ENCODE results near the gene CREB3L4.
"Not testable (repeated sequence)": the region's sequence is repeated elsewhere in the genome, so short reads cannot be mapped to it uniquely, and the experiment has no call there.

Gene CREB3L4

DNA sequence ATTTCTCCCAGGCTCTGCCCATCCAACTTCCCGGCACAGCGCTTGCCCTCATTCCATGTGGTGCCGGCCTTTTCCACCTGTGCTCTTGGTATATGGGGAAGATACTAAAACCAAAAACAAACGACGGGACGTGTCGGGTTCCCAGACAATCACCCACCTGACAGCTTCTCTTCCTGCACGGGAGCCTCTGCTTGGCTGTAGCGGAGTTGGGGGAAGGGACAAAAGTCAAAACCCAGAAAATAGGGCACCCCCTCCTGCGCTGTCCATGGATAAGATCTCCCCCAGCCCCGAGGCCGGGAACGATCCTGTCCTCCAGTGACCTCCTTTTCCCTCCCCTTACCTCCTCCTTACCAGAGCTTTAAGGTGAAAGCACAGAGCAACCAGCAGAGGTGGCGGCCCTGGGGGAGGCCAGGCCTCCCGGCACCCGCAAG is 9.1 kb downstream of the CREB3L4 start:
- in situ Hi-C loops (cut with MboI; ENCODE audit: low pct_unique_long_range_greater_than_20kb, low sequenced_read_pairs) = no loop called here
- DNase-seq = no peak

DNA sequence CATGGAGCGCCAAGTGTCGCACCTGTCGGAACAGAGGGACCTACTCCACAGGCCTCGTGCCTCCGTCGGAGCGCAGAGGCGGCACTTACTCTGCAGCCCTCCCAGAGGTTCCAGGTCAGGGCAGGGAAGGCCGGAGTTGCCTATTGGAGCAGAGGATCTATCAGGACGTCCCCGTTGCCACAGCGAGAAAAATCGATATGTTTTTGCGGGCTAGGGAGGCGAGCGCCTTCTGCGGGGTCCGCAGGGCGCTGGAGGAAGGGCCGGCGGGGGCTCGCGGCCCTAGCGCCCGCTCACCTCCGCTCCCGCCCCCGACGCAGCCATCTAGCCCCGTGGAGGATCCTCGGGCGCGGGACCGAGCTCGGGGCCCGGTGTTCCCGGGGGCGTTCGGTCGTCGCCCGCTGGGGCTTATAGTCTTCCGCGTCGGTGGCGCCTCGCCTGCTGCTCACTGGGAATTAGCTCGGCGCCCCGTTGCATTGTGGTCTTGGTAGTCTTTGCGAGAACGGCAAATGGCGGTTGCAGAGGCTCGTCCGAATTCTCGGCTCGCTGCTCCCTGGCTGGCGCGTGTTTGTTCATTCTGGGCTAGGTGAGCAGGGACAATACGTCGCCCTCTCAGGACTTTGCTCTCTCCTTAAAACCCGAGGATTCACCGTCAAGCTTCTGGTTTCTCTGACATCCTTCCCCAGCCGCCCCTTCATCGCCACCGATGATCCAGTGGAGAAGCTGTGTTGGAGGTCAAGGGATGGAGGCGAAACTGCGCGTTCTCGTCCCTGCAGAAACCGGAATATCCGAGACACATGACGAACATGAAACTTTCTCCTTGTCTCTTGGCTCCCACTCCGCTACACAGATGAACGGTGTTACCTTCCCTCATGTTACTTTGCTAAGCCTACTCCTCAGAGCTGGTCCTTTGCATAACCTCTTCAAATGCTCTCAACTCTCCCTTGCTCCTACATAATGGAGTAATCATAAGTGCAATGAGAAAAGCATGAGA is 9.8 kb downstream of the CREB3L4 start, which contains the start of gene JTB:
Gene JTB, minus strand, starts transcription at position 425 of the 991 bp plus-strand sequence. Its CDS starts 422 bp downstream, at position 3.
- in situ Hi-C loops (cut with MboI; ENCODE audit: low pct_unique_long_range_greater_than_20kb, low sequenced_read_pairs) = no loop called here
- peak; percentile 85 for DNase-seq

DNA sequence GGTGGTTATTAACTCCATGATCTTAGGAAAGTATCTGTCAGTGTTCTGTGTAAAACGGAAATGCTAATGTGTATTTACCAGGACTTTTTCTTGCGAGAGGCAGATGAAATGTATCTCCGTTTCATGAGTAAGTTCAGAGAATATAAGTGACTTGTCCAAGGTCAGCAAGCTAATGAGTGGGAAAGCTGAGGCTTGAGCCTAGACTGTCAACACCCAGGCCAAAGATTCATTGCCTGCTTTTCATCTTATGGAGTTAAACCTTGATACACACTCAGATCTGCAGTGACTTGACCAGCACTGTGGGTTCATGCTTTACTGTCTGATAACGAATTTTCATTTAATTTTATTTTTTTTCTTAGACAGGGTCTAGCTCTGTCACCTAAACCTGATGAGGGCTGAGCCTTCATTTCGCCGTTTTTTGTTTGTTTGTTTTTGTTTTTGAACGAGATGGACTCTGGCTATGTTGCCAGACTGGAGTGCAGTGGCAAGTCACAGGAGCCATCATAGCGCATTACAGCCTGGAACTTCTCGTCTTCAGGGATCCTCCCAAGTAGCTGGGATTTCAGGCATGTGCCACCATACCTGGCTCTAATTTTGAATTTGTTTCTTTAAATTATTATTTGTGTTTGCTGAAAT is 10.7 kb downstream of the CREB3L4 start:
- in situ Hi-C loops (cut with MboI; ENCODE audit: low pct_unique_long_range_greater_than_20kb, low sequenced_read_pairs) = no loop called here
- DNase-seq = no peak

DNA sequence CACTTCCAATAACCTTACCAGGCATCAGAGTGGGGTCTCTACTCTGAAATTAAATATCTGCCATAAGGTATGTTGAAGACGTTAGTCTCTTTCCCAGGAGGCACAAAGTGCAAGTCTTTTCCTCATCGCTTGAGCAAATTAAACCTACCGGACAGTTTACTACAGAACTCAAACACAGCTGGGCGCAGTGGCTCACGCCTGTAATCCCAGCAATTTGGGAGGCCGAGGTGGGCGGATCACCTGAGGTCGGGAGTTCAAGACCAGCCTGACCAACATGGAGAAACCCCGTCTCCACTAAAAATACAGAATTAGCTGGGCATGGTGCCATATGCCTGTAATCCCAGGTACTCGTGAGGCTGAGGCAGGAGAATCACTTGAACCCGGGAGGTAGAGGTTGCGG is 11.4 kb downstream of the CREB3L4 start:
- DNase-seq; in situ Hi-C loops (cut with MboI; ENCODE audit: low pct_unique_long_range_greater_than_20kb, low sequenced_read_pairs): not testable (repeated sequence)

DNA sequence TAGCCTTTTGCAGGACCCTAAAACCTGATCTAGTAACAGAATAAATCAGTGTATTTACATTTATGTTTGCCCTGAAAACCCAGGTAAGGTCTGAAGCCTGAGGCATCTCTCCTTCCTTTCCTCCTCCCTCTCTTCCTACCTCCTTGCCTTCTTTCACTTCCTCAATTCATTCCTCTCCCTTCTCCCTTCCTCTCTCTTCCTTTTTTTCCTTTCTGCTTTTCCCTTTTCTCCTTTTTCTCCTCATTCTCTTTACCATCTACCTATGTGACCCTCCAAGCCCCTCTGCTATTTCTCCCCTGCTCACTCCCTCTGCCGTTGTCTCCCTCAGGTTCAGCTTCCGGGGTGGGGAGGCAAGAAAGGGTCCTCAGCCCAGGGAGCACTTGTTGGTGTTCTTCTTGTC is 14.0 kb downstream of the CREB3L4 start:
- in situ Hi-C loops (cut with MboI; ENCODE audit: low pct_unique_long_range_greater_than_20kb, low sequenced_read_pairs); DNase-seq: not testable (repeated sequence)

DNA sequence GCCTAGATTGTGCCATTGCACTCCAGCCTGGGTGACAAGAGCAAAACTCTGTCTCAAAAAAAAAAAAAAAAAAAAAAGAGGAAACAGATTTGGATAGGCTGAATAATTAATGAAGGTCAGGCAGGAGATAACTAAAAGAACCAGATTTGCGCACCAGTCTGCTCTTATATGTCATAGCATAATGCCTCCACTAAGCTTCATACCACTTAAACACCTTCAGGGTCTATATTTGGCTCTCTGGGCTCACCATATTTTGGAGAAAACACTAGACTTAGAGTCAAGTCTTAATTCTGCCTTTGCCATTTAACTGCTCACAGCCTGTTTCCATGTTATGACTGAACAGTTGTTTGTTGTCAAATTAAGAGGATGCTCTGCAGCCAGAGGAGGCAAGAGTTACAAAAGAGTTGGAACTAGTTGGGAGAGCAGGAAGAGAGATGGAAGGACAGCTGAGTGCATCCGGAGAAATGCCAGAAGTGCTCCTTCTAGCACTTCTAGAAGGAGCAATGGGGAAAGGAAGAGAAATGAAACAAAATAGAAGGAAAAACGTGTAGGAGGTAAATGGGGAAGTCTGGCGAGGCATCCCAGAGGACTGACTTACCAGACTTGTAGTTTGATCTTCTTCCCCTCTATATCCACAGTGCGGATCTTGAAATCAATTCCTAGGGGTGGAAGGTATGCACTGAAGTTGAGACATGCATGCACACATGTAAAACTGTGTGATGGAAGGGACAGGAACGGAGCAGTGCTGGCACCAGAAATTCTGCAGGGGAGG is 16.6 kb downstream of the CREB3L4 start:
- DNase-seq = no peak
- in situ Hi-C loops (cut with MboI; ENCODE audit: low pct_unique_long_range_greater_than_20kb, low sequenced_read_pairs) = no loop called here

DNA sequence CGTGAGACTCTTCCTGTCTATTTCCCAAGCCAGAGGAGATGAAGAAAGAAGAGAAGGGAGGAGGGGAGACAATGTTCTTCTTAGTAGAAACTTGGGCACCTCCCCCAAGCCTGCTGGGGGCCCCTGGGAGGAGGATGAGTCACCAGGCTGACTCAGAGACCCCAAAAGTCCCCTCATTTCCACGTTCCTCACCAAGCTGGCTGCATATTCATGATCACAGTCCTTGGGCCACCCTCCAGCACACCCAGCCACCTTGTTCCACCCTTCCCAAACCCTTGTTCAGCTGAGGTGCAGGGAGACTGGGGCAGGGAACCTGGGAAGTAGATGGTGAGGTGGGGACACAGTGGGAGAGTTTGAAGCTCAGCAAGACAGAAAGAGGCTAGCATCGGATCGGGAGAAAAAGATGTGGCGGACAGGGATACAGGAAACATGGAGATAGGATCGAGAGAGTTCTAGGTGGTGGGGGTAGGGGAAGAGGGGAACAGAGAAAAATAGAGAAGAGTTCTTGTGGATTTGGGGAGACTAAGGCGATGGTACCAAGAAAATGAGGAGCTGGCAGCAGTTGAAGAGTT is 17.7 kb downstream of the CREB3L4 start:
- no peak for DNase-seq
- in situ Hi-C loops (cut with MboI; ENCODE audit: low pct_unique_long_range_greater_than_20kb, low sequenced_read_pairs) = no loop called here

DNA sequence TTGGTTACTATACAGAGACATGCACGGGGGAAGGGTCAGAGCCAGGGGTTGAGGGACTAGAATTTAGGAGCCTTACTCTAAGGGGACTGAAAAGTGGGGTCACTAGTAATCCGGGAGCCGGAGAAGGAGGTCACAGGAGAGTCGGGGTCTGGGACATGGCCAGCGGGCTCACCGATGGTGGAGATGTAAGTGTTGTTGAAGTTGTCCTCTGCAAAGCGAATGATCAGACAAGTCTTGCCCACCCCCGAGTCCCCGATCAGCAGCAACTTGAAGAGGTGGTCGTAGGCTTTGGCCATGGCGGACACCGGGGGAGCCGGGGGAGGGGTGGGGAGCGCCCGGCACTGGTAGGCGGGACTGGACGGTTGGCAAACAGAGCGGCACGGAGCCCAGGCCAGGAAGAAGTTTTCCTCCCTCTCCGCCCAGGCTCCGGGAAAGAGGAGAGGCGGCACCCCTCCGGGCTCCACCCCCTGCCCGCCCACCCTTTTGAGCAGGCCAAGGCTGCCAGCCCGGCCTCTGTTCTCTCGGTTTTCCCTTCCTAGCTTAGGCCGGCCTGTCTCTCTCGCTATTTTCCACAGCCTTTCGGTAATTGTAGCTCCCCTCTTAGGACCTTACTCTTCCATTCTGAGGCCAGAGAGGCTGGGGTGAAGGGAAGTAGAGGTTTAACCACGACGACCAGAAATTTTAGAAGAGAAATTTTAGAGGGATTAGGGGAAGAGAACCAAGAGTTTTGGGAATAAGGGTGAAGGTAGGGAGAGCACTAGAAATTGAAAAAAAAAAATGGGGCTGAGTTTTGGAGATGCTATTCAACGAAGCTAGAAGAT is 18.4 kb downstream of the CREB3L4 start, which contains the start of gene RAB13:
Gene RAB13, minus strand, starts transcription at position 399 of the 821 bp plus-strand sequence. Its CDS starts 103 bp downstream, at position 296.
- DNase-seq = peak; percentile 63

DNA sequence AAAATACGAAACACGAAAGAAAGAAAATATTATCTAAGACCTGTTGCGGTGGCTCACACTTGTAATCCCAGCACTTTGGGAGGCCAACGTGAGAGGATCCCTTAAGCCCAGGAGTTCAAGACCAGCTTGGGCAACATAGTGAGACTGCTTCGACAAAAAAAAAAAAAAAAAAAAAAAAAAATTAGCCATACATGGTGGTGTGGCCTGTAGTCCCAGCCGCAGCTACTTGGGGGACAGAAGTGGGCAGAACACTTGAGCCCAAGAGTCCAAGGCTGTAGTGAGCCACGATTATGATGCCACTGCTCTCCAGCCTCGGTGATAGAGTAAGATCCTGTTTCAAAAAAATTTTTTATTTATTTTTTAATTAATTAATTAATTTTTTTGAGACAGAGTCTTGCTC is 19.9 kb downstream of the CREB3L4 start:
- DNase-seq = no peak
- in situ Hi-C loops (cut with MboI; ENCODE audit: low pct_unique_long_range_greater_than_20kb, low sequenced_read_pairs) = no loop called here

More for the DNA sequence above, 18.4 kb downstream of the CREB3L4 start, which contains the start of gene RAB13:
- in situ Hi-C loops (cut with MboI; ENCODE audit: low pct_unique_long_range_greater_than_20kb, low sequenced_read_pairs) = no loop called here

DNA sequence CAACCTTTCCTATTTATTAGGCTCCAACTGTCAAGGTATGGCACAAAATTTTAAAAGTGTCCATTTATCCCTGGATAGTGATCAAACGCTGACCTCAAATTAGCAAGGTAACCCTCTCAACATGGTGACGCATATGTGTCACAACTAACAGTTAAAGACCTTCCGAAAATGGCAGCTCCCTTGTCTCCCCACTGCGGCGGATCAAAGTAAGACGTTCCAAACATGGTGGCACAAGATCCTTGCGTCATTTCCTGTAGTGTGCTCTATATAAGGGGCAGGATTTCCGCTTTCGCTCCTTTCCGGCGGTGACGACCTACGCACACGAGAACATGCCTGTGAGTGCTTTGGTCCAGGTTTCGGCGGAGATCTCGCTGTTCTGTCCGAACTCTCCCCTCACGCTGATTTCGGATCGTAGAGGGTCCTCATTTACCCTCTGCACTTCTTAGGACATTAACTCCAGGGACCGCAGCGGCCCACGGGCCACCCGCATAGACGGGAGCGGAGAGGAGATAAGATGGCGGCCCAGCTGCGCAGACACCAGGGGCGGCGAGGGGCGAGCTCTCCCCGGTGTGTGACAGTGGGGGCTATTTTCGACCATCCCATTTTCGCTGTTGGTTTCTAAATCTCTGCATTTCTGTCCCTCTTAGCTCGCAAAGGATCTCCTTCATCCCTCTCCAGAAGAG is 22.9 kb downstream of the CREB3L4 start, which contains the start of gene RPS27:
Gene RPS27, plus strand, starts transcription at position 295 of the 683 bp plus-strand sequence. Its CDS starts 35 bp downstream, at position 330.
- peak; percentile 94 for DNase-seq
- in situ Hi-C loops (cut with MboI; ENCODE audit: low pct_unique_long_range_greater_than_20kb, low sequenced_read_pairs) = no loop called here

DNA sequence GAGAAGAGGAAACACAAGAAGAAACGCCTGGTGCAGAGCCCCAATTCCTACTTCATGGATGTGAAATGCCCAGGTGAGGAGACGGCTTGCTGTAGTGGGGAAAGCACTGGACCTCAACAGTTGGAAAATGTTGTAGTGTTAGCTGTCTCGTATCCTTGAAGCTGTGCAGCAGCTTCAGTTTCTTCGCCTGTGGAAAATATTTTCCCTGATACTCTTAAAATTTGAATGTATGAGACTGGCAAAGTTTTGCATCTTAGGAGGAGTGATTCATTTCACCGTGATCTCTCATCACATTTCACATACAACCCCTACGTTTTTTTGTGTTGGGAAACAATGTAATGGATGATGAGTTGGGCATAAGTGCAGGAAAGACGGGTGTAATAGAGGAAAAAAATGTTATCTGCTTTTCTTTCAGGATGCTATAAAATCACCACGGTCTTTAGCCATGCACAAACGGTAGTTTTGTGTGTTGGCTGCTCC is 23.5 kb downstream of the CREB3L4 start:
- in situ Hi-C loops (cut with MboI; ENCODE audit: low pct_unique_long_range_greater_than_20kb, low sequenced_read_pairs) = no loop called here
- no peak for DNase-seq

DNA sequence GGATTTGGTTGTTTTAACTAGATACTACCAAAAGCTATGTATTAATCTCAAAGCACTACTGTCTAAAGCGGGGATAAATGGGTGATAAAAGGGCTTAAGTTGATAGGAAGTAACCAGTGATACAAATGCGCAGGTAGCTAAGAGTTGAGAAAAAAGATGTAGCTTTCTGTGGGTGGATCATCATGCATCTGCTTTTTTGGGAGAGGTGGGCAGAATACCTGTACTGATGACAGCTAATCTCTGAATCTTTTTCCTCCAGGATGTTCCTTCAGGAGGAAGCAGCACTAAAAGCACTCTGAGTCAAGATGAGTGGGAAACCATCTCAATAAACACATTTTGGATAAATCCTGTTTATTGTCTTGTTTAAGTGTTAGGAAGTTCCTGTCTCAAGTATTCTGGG is 24.1 kb downstream of the CREB3L4 start:
- in situ Hi-C loops (cut with MboI; ENCODE audit: low pct_unique_long_range_greater_than_20kb, low sequenced_read_pairs) = no loop called here

DNA sequence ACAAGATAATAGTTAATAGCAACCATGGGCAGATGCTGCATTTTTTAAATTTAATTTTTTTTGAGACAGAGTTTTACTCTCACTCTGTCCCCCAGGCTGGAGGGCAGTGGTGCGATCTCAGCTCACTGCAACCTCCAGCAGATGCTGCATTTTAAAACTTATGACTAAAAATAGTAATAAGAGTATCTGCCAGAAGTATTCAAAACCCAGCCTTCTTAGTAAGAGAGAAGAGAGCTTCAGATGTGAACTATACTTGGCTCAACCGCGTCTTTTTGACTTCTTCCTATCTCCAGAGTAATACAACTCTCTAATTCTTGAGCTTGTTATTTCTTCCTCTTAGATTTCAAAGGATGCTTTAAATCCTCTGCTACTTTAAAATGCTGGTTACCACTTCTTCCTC is 27.5 kb downstream of the CREB3L4 start:
- in situ Hi-C loops (cut with MboI; ENCODE audit: low pct_unique_long_range_greater_than_20kb, low sequenced_read_pairs) = no loop called here
- no peak for DNase-seq

More for the DNA sequence above, 24.1 kb downstream of the CREB3L4 start:
- DNase-seq = no peak

DNA sequence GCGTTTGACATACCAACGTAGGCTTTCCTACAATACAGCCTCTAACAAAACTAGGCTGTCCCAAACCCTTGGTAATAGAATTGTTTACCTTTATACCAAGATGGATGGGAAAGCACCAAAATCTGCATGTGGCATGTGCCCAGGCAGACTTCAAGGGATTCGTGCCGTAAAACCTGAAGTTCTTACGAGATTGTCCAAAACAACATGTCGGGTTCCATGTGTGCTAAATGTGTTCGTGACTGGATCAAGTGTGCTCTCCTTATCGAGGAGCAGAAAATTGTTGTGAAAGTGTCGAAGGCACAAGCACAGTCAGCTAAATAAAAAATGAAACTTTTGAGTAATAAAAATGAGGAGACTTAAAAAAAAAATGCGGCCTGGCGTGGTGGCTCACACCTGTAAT is 27.9 kb downstream of the CREB3L4 start:
- in situ Hi-C loops (cut with MboI; ENCODE audit: low pct_unique_long_range_greater_than_20kb, low sequenced_read_pairs) = no loop called here
- no peak for DNase-seq

DNA sequence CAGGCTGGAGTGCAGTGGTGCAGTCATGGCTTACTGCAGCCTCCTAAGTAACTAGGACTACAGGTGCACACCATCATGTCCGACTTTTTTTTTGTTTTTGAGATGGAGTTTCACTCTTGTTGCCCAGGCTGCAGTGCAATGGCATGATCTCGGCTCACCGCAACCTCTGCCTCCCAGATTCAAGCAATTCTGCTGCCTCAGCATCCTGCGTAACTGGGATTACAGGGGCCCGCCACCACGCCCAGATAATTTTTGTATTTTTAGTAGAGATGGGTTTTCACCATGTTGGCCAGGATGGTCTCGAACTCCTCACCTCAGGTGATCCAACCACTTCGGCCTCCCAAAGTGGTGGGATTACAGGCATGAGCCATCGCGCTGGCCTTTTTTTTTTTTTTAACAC is 29.2 kb downstream of the CREB3L4 start:
- in situ Hi-C loops (cut with MboI; ENCODE audit: low pct_unique_long_range_greater_than_20kb, low sequenced_read_pairs); DNase-seq: not testable (repeated sequence)

DNA sequence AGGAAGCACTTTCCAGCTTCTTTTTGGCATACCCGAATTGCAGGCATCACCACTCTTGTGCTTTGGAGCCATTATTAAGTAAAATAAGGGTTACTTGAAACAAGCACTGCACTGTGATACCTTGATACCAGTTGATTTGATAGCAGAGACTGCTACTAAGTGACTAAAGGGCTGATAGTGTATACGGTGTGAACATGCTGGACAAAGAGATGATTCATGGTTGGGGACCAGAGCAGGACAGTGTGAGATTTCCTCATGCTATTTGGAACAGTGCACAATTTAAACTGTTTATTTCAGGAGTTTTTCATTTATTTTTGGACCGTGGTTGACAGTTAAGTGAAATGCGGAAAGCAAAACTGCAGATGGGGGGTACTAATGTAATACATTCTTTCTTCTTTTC is 32.7 kb downstream of the CREB3L4 start:
- no peak for DNase-seq
- in situ Hi-C loops (cut with MboI; ENCODE audit: low pct_unique_long_range_greater_than_20kb, low sequenced_read_pairs) = no loop called here

DNA sequence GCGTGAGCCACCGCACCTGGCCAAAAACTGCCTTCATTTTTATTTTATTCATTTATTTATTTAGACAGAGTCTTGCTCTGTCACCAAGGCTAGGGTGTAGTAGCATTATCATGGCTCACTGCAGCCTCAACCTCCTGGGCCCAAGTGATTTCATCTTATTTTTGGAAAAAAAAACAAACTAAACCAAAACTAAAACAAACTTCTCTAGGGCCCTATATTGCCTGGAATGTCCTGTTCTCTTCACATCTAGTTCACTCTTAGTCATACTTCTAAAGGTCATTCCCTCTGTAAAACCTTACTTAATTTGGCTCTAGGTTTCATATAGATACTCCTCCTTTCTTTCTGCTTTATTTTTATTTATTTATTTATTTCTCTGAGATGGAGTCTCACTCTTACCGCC is 38.4 kb downstream of the CREB3L4 start:
- DNase-seq = no peak

More for the DNA sequence above, 38.4 kb downstream of the CREB3L4 start:
- in situ Hi-C loops (cut with MboI; ENCODE audit: low pct_unique_long_range_greater_than_20kb, low sequenced_read_pairs) = no loop called here
